Tibial nerve (tissue), 4 donors: ENCODE results near the gene MAPK11. TPM values are rescaled to one million over a fixed set of nuclear protein-coding genes. Genes with fewer than 3 reads are reported as not detected.

ENCODE experiments used
- DNase-seq, 2 donors: peaks; one replicate each; pipeline ENCODE4 v3.0.0-alpha.2; 2019; ENCODE audit warnings: low spot score in 2 of 2
- H3K27ac ChIP-seq, 4 donors: fragments of 200-600 bp; sonication (generic) in 3 of 4; one replicate each; pipeline ENCODE4 v1.5.1; 2017 to 2019; ENCODE audit warnings: mild to moderate bottlenecking in 1 of 4
- H3K27me3 ChIP-seq, 2 donors: fragments of 200-600 bp; sonication (generic) in 1 of 2; one replicate each; pipeline versions ENCODE4 v1.5.1 to v1.6.0; 2017 to 2019
- H3K36me3 ChIP-seq, 3 donors: fragments of 200-600 bp; sonication (generic); one replicate each; pipeline ENCODE4 v1.5.1; 2018 to 2019
- H3K4me1 ChIP-seq, 4 donors: fragments of 200-600 bp; sonication (generic) in 3 of 4; one replicate each; pipeline ENCODE4 v1.5.1; 2017 to 2019
- H3K4me3 ChIP-seq, 4 donors: fragments of 200-600 bp; sonication (generic) in 3 of 4; one replicate each; pipeline ENCODE4 v1.5.1; 2017 to 2019; ENCODE audit warnings: mild to moderate bottlenecking in 1 of 4, moderate library complexity in 1 of 4
- H3K9me3 ChIP-seq, 4 donors: fragments of 200-600 bp; sonication (generic) in 3 of 4; one replicate each; pipeline ENCODE4 v1.5.1; 2017 to 2019
- EP300 ChIP-seq, 2 donors: sonication (generic); formaldehyde crosslinking; IDR thresholded peaks; one replicate each; pipeline ENCODE4 v1.6.1; 2017; ENCODE audit warnings: antibody characterized with exemption in 2 of 2, mild to moderate bottlenecking in 1 of 2
- POLR2A ChIP-seq, 2 donors: fragments of 450-650 bp; IDR thresholded peaks; one replicate each; pipeline ENCODE4 v1.6.1; 2017; ENCODE audit warnings: antibody characterized with exemption in 2 of 2, mild to moderate bottlenecking in 2 of 2, moderate library complexity in 2 of 2
- WGBS, 2 donors: methylation state at CpG; one replicate each; pipeline ENCODE4 v1.1.5; 2018; 5-methylcytosine and 5-hydroxymethylcytosine counted together
- total RNA-seq, 4 donors: library from RNA; depleted of rRNA; stranded (reverse); fragments of >200 nt; gene quantifications; one replicate each; pipeline ENCODE4 v1.1.0, GENCODE V29; 2016
- TF ChIP-seq, protein P1 (sequence below), 5 experiments: fragments of 200-600 bp in 3 of 5; fragments of 450-650 bp in 2 of 5; sonication (generic) in 3 of 5; IDR thresholded peaks; one replicate each; pipeline ENCODE4 v1.5.1; 2016 to 2019; ENCODE audit warnings: antibody characterized with exemption in 5 of 5, mild to moderate bottlenecking in 3 of 5, moderate library complexity in 2 of 5

Gene MAPK11
- total RNA-seq, 4 donors from 2014 or later = 8.7 to 33.3 (median 19.6) TPM

GRCh38 chr22:50244420-50245213, 25.6 kb downstream of the MAPK11 start, which contains the start of gene TUBGCP6:
TSS of gene TUBGCP6 (minus strand) at chr22:50245023. CDS start at chr22:50244459, 564 bp downstream.
- Histone ChIP-seq H3K27ac (peak within 1 kb of the TSS; percentile 58 to 95 (median 91)), H3K36me3 (peaks cover 0 to 37% (median 7%) of the 10 kb centered on the region in 3 donors), H3K4me1 (peaks cover 0 to 81% (median 41%) of the 10 kb centered on the region in 4 donors), H3K4me3 (peak within 1 kb of the TSS; percentile 53 to 95 (median 70)), H3K9me3 (no peaks in the 10 kb centered on the region), H3K27me3 (no peaks in the 10 kb centered on the region)
- WGBS, 2 donors = 0% methylated on average over 39 to 56 of the region's 76 CpGs
- TF ChIP-seq EP300 (IDR thresholded peaks at IDR 0.05) (peak; percentile 92 to 97), POLR2A (IDR thresholded peaks at IDR 0.05) (peak; percentile 63 to 71)
- TF ChIP-seq, protein P1, sequence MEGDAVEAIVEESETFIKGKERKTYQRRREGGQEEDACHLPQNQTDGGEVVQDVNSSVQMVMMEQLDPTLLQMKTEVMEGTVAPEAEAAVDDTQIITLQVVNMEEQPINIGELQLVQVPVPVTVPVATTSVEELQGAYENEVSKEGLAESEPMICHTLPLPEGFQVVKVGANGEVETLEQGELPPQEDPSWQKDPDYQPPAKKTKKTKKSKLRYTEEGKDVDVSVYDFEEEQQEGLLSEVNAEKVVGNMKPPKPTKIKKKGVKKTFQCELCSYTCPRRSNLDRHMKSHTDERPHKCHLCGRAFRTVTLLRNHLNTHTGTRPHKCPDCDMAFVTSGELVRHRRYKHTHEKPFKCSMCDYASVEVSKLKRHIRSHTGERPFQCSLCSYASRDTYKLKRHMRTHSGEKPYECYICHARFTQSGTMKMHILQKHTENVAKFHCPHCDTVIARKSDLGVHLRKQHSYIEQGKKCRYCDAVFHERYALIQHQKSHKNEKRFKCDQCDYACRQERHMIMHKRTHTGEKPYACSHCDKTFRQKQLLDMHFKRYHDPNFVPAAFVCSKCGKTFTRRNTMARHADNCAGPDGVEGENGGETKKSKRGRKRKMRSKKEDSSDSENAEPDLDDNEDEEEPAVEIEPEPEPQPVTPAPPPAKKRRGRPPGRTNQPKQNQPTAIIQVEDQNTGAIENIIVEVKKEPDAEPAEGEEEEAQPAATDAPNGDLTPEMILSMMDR (IDR thresholded peaks at IDR 0.05) = peak in 3 of 5 experiments; percentile 10 to 70 (median 57)
- peak; percentile 89 to 91 for DNase-seq

GRCh38 chr22:50243685-50244419, 26.3 kb downstream of the MAPK11 start:
- Histone ChIP-seq H3K27me3 (no peaks in the 10 kb centered on the region), H3K9me3 (no peaks in the 10 kb centered on the region), H3K36me3 (peaks cover 0 to 45% (median 7%) of the 10 kb centered on the region in 3 donors), H3K4me1 (peaks cover 0 to 74% (median 40%) of the 10 kb centered on the region in 4 donors), H3K27ac (peak overlapping the region in 3 of 4 donors; percentile 91 to 95 (median 91)), H3K4me3 (peak overlapping the region; percentile 53 to 95 (median 70))
- 24 to 29% methylated on average over 22 to 24 of the region's 27 CpGs for WGBS, 2 donors
- no peak for DNase-seq
- no peak for TF ChIP-seq EP300 (IDR thresholded peaks at IDR 0.05)
- TF ChIP-seq, protein P1 (IDR thresholded peaks at IDR 0.05) = no peak
- no peak for TF ChIP-seq POLR2A (IDR thresholded peaks at IDR 0.05)

- Histone ChIP-seq H3K27me3 (no peaks in the 10 kb centered on the region), H3K4me1 (peaks cover 0 to 62% (median 40%) of the 10 kb centered on the region in 4 donors), H3K4me3 (peak overlapping the region in 3 of 4 donors; percentile 5 to 95 (median 19)), H3K36me3 (peaks cover 0 to 50% (median 7%) of the 10 kb centered on the region in 3 donors), H3K9me3 (no peaks in the 10 kb centered on the region), H3K27ac (no peak overlapping the region)
- 54 to 60% methylated on average over 14 of the region's 14 CpGs for WGBS, 2 donors
- TF ChIP-seq, protein P1 (IDR thresholded peaks at IDR 0.05) = no peak
- TF ChIP-seq EP300 (IDR thresholded peaks at IDR 0.05) (no peak), POLR2A (IDR thresholded peaks at IDR 0.05) (no peak)
- no peak for DNase-seq
Measured at GRCh38 chr22:50242406-50242949, 27.7 kb downstream of the MAPK11 start.

DNA sequence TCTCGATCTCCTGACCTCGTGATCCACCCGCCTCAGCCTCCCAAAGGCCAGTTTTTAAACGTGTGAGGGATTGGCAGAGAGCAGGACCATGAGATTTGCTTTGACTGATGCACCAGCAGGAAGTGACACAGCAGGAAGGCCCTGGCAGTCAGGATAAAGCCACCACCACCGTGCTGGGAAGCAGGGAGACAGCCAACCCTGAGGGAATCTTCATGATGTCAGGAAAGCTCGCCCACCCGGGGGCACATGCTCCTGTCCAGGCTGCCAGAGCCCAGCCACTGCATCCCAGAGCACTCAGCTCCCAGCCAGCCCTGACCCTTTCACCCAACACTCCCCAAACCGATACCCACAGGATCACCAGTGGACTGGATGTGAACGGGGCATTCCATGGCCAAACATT, 31.4 kb downstream of the MAPK11 start:
- DNase-seq = no peak
- H3K9me3 ChIP-seq = no peaks in the 10 kb centered on the region
- H3K27ac ChIP-seq = no peak overlapping the region
- H3K4me3 ChIP-seq = no peak overlapping the region
- 82 to 87% methylated on average over 9 of the region's 9 CpGs for WGBS, 2 donors
- TF ChIP-seq EP300 (IDR thresholded peaks at IDR 0.05) (no peak), POLR2A (IDR thresholded peaks at IDR 0.05) (no peak)
- TF ChIP-seq, protein P1 (IDR thresholded peaks at IDR 0.05) = no peak
- no peaks in the 10 kb centered on the region for H3K27me3 ChIP-seq
- H3K4me1 ChIP-seq = peaks cover 0 to 38% (median 29%) of the 10 kb centered on the region in 4 donors
- H3K36me3 ChIP-seq = peaks cover 0 to 52% (median 7%) of the 10 kb centered on the region in 3 donors
